Fibroblast of mammary gland (primary cell): ENCODE data around the gene PLD1.

Source experiments
- DNase-seq: peaks from one replicate; pipeline ENCODE4 v3.0.0-alpha.2; 2010; ENCODE audit warnings: low read depth
- H3K4me3 ChIP-seq: 2 replicates; pipeline ENCODE4 v1.5.1; 2011; ENCODE audit warnings: low read depth, mild to moderate bottlenecking, low read length, moderate library complexity; ENCODE audit not compliant: control insufficient read depth
- CTCF ChIP-seq: conservative IDR thresholded peaks from 2 replicates; pipeline ENCODE4 v1.5.1; 2011; ENCODE audit warnings: low read depth, low read length, inconsistent platforms; ENCODE audit not compliant: control insufficient read depth, insufficient read depth

Gene PLD1

GRCh38 chr3:171680726-171681411 is 129.4 kb downstream of the PLD1 start:
- no peak for DNase-seq
- TF ChIP-seq CTCF, result no peak
- H3K4me3 ChIP-seq, result no peak overlapping the region

GRCh38 chr3:171678971-171679492 is 131.3 kb downstream of the PLD1 start:
- no peak overlapping the region for H3K4me3 ChIP-seq
- DNase-seq, result no peak
- TF ChIP-seq CTCF, result no peak

- no peak for DNase-seq
- no peak overlapping the region for H3K4me3 ChIP-seq
- TF ChIP-seq CTCF, result no peak
Observed at GRCh38 chr3:171677706-171678105, 132.6 kb downstream of the PLD1 start.

- TF ChIP-seq CTCF, result no peak
- H3K4me3 ChIP-seq, result no peak overlapping the region
- no peak for DNase-seq
Observed at GRCh38 chr3:171676601-171677175, 133.6 kb downstream of the PLD1 start.

GRCh38 chr3:171673951-171674350 is 136.3 kb downstream of the PLD1 start:
- no peak for DNase-seq
- no peak for TF ChIP-seq CTCF
- no peak overlapping the region for H3K4me3 ChIP-seq

GRCh38 chr3:171672538-171672937 is 137.7 kb downstream of the PLD1 start:
- no peak for DNase-seq
- H3K4me3 ChIP-seq, result no peak overlapping the region
- TF ChIP-seq CTCF, result no peak
